ENCODE data around the gene SMU1.
A peak's percentile ranks its signal among the peaks of the same experiment; 100 is the strongest.

SMU1 gene

DNA sequence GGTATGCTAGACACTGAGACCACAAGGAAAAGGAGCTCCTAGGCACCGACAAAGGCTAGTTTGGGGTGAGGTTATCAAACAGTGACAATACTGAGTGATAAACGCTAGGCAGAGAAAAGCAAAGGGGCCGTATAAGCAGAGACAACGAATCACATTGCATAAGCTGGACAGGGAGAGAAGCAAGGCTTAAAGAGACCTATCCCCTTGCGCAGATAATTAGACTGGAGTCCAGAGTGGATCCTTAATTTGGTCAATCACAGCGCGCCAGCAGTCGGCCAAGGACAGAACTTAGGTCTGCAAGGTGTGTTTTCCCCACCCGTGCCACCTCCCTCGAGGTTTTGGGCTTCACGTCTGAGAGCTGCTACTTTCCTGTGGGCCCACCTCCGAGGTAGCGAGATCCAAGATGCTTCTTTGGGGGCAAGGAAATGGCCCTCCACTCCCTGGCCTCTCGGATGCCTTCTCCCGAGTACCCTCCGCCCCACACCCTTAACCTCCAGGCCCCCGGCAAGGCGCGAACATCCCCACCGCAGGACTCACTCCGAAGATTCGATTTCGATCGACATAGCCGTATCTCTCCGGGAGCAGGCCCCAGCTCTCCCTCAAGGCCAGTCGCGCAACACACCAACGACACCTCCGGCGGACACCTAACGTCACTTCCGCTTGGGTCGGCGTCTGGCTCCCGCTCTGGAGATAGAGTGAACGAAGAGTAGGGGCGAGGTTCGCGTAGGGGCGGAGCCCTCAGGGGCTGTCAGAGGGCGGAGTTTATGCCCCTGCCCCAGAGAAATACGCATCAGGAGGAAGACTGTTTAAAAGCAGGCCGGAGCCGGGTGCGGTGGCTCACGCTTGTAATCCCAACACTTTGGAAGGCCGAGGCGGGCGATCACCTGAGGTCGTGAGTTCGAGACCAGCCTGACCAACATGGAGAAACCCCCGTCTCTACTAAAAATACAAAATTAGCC, at the start of gene SMU1:
Gene SMU1 (minus strand): TSS at position 629 of the 959 bp plus-strand sequence. CDS start 66 bp downstream, at position 563.
- DNase-seq, result peak; percentile 94

DNA sequence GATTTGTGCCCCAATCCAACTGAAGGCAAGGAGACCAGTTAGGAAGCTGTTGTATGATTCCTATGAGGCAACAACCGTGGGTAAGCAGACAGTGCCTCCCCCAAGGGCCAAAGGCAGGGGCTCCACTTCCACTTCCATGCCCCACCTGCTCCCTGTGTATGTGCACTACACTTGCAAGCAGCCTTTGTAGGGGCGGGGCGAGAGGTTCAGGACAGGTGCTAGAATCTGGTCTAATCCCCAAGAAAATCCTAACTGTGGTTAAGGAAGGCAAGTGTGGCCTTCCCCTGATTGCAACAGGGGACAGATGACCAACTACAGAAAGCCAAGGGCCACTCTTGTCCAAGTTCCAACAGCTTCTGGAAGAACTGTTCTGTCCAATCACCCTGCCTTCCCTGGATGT, 49.0 kb upstream of the SMU1 start:
- DNase-seq, result no peak

GRCh38 chr9:33124751-33125381, 48.4 kb upstream of the SMU1 start:
- no peak for DNase-seq

- no peak for DNase-seq
Observed at GRCh38 chr9:33124046-33124445, 47.6 kb upstream of the SMU1 start.

DNA sequence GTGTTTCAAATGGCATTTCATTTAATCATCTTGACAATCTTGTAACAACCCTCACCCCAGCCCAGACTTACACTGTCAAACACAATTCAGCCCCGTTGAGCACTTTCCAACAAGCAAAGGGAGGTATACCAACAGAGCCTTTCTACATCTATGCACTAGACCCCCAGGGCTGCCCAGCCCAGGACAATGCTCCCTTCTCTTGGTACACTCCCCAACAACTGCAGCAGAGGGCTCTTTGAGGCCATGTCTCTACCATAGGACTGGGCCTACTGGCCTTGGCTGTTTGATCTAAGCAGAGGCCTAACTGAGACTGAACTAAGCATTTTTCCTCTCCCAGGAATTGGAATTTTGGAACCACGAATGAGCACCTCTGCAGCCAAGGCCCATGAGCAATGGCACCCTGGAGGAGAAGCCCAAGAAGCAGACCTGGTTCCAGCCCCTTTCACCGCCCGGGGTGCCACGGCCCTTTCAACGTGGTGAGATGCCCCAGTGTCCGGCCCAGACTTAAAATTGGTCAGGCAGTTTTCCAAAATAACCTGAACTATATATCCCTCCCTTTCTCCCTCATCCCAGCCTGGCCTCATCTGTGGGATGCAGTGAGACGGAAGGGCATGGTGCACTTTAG, 47.0 kb upstream of the SMU1 start:
- DNase-seq, result no peak

DNA sequence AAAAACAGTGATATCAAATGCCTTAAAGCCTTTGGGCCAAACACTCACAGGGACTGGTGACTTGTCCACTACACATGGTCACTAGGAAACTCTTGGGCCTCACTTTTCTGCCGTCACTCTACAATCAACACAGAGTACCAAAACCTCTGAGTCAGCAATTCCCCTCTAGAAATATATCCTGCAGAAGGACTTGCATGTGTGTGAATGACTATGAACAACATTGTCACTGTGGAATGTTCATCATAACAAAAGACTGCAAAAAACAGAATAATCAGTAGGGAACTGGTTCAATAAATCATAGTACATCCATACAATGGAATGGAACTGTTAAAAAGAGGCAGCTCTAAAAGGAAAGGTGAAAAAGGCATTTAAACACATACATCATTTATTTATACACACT, 44.1 kb upstream of the SMU1 start:
- DNase-seq, result no peak

- DNase-seq, result no peak
Observed at GRCh38 chr9:33117796-33118195, 41.3 kb upstream of the SMU1 start.

GRCh38 chr9:33117306-33117705, 40.8 kb upstream of the SMU1 start:
- DNase-seq, result no peak

- no peak for DNase-seq
Observed at GRCh38 chr9:33116860-33117259, 40.4 kb upstream of the SMU1 start.

DNA sequence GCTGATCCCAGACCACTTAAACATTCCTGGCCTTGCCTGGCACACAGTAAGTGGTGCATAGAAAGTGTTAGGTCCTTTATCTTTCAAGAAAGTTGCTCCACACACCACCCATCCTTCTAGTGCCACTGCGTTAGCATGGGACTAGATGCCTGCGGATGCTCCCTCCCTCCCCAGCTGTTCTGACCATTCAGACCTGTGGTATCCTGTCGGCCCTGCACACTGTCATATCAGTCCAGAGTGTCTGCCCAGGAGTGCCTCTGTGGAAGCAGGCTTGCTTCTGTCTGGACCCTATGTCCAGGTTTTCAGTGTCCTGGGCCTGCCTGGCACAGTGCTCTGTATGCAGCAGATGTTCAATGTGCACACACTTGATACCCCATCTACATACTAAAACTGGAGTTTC, 38.3 kb upstream of the SMU1 start:
- peak; percentile 42 for DNase-seq

- peak; percentile 46 for DNase-seq
Observed at GRCh38 chr9:33113799-33114547, 37.5 kb upstream of the SMU1 start.

GRCh38 chr9:33112094-33112493, 35.6 kb upstream of the SMU1 start:
- peak; percentile 39 for DNase-seq

DNA sequence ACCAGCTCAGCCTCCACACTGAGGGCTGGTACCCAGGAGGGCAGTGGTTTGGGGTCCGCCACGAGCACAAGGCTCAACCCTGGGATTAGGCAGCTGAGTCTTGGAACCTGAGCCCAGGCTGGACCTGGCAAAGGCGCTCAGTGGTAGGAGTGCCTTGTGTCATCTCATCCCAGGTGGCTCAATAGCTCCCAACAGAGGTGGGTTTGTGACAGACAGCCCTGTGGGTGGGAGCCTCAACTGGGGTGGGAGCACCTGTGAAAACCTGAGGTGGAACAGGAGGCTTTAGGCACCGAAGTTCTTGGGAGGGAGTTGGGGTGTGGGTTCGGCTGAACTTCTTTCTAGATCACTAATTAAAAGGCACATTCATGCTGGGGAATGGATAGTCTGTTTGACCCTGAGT, 35.2 kb upstream of the SMU1 start:
- DNase-seq, result peak; percentile 33

DNA sequence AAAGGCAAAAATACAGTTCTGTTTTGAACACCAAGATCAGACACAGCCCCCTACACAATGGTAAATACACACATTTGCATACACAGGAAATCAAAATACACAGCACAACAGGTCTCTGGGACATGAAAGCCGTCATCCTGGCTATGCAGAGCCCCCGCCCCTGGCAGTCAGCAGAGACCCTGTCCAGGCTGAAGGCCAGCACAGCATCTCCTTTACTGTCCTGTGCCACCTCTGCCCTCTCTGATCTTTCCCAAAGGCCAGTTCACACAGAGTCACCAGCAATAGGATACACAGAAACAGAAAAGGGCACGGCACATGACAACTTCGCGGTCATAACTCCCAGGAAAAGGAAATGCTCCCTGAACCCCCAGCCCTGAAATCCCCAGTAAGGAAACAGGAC, 34.2 kb upstream of the SMU1 start:
- DNase-seq, result no peak

DNA sequence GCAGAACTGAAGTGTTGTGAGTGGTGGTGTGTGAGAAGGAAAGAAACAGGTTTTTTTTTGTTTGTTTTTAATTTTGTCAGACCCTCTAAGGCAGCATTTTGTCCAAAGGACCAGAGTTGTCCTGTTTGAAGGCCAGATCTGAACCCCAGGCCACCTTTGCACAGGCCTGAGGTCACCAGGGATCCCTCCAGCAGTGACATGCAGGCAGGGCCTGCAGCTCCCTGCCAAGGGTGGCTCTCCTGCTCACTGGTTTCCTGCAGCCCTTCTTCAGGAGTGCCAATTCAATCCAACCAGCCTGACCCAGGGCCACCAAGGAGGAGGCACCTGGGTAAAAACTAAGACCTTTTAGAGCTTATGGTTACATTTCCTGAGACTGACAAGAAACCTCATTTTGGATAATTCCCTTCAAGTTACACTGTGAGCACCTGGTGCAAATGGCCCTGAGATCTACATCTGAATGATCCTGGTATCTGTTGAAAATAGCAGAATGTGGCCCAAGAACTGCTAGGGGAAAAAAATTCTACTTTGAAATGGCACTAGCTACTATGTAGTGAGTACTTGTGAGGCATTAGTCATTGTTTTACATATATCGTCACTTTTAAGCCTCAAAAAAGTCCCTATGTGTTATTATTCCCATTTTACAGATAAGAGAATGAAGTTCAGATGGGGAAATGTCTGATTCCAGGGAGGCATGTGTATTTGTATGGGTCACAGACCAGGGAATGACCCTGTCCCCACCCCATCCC, 33.5 kb upstream of the SMU1 start:
- no peak for DNase-seq

DNA sequence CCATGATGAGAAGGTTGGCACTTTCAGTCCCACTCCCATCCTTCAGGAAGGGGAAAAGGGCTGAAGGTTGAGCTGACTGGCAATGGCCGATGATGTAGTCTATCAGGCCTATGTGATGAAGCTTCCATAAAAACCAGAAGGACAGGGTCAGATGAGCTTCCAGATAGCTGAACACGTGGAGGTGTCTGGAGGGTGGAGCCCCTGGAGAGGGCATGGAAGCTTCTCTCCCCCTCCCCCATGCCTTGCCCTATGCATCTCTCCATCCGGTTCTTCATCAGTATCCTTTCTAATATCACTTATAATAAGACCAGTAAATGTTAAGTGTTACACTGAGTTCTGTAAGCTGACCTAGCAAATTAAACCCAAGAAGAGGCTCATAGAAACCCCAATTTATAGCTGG, 32.6 kb upstream of the SMU1 start:
- DNase-seq, result no peak

GRCh38 chr9:33108472-33108871, 32.0 kb upstream of the SMU1 start:
- DNase-seq, result no peak

GRCh38 chr9:33107762-33108161, 31.3 kb upstream of the SMU1 start:
- DNase-seq, result no peak

DNA sequence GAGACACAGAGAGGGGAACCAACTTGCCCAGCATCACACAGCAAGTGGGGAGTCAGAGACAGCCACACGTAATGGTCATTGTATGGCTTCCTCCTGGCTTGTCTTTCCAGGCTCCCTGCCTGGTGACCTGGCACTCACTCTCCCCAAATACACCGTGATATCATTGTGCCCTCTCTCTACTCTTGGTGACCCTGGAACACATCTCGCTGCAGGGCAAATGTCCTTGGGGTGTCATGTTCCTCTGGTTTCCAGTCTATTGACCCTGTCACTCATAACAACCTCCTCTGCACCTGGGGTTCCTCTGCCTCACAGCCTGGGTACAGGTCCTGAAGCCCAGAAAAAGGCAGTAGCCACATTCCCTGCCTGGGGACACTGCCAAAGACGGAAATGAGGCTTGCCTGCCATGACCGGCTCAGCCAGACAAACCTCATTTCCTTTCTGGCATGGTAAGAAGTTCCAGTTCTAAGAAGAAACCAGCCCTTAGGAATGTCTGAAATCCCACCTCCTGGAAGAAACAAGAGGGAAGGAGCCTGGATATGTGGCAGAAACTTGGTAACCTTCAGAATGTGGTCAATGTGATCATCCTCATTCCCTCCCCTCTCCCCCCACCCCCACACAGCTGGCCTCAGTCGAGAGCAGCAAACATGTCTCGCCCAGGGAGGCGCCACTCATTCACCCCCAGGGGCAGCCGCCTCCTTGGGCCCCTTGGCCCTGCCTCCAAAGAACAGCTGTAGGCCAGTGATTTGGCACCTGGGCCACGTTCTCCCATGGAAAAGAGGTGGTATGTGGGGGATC, 30.6 kb upstream of the SMU1 start:
- no peak for DNase-seq

DNA sequence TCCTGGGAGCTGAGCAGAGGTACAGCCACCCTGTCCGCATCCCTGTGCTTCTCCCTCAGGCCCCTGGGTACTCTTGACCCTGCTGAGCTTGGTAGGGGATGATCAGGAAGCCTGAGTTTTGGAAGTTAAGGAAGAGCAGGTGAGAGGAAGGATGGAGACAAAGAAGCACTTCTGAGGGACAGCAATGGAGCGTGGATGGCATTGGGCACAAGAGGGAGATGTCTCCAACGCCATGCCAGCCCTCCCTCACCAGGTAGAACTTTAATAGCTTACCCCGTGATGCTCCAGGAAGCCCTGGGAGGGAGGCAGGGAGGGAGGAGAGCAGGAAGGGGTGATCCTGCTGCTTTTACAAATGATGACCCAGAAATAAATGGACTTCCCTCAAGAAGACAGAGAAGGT, 29.9 kb upstream of the SMU1 start:
- DNase-seq, result no peak

GRCh38 chr9:33105959-33106358, 29.5 kb upstream of the SMU1 start:
- no peak for DNase-seq

DNA sequence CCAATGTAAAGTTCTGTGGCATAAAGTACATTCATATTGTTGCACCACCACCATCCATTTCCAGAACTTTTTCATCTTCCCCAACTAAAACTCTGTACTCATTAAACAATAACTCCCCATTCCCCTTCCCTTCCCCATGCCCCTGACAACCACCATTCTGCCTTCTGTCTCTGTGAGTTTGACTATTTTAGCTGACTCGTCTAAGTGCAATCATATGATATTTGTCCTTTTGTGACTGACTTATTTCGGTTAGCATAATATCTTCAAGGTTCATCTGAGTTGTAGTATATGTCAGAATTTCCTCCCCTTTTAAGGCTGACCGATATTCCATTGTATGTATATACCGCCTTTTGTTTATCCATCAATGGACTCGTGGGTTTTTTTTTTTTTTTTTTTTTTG, 29.0 kb upstream of the SMU1 start:
- no peak for DNase-seq

Data from activated CD8-positive, alpha-beta memory T cell treated with anti-CD3 and anti-CD28 coated beads, Interleukin-2, amount 50 U/mL, for 48 hours (primary cell).